GM12878 (cell line): ENCODE data around the gene RNF149. TPM values are rescaled to one million over a fixed set of nuclear protein-coding genes. Genes with fewer than 3 reads are reported as not detected.
A peak's percentile ranks its signal among the peaks of the same experiment; 100 is the strongest.

Source experiments
- ATAC-seq: fragments of 200-7000 bp; cut with Tn5 transposase; 3 replicates; pipeline ENCODE4 v1.9.1; 2020; ENCODE audit warnings: mild to moderate bottlenecking, moderate library complexity
- BruUV-seq: library from RNA; stranded (reverse); fragments of 400-500 nt; replicated peaks from 2 replicates; lab custom pipeline; 2021; lab: Mats Ljungman, UMichigan
- CTCF ChIA-PET: fragments of 300-600 bp; sonication (Branson Sonifier 250); formaldehyde crosslinking; extraction: SDS; loops from one replicate; lab custom pipeline; 2021; ENCODE audit warnings: inconsistent platforms; lab: Yijun Ruan, JAX
- POLR2A ChIA-PET: fragments of 350-600 bp; formaldehyde crosslinking; extraction: SDS; loops from one replicate; lab custom pipeline; 2021; ENCODE audit warnings: inconsistent platforms; lab: Charles Lee
- RAD21 ChIA-PET: fragments of 300-600 bp; sonication (Branson Sonifier 250); formaldehyde crosslinking; loops from one replicate; lab custom pipeline; 2023; ENCODE audit warnings: antibody characterized with exemption; ENCODE audit not compliant: unreplicated experiment; lab: Charles Lee
- SMC1A ChIA-PET: fragments of 300-600 bp; sonication (Branson Sonifier 250); formaldehyde crosslinking; loops from one replicate; lab custom pipeline; 2023; ENCODE audit not compliant: unreplicated experiment, uncharacterized antibody; lab: Charles Lee
- DNase-seq: peaks from one replicate; pipeline ENCODE4 v3.0.0-alpha.2; 2011; ENCODE audit warnings: low read depth, low spot score
- FAIRE-seq: peaks from 3 replicates; lab custom pipeline; 2011; peaks lifted over from hg19 to GRCh38; lab: Jason Lieb, UNC
- H2AFZ ChIP-seq: 2 replicates; pipeline ENCODE4 v1.6.0; 2011; ENCODE audit warnings: low read depth, low read length, control low read depth; ENCODE audit not compliant: control insufficient read depth
- H3K27ac ChIP-seq: 2 replicates; pipeline ENCODE4 v1.5.1; 2011; ENCODE audit warnings: control low read depth; ENCODE audit not compliant: control insufficient read depth, insufficient read depth
- H3K27me3 ChIP-seq, 2 experiments: replicated peaks in 1 of 2; 2 replicates each; pipeline versions ENCODE4 v1.6.0 to v1.6.1; 2011; ENCODE audit warnings: low read length in 1 of 2; ENCODE audit not compliant: control insufficient read depth in 2 of 2, insufficient read depth in 2 of 2
- H3K36me3 ChIP-seq, 2 experiments: 2 replicates each; pipeline ENCODE4 v1.5.1; 2011; ENCODE audit warnings: low read length in 1 of 2; ENCODE audit not compliant: control insufficient read depth in 2 of 2, insufficient read depth in 2 of 2
- H3K4me1 ChIP-seq: 2 replicates; pipeline ENCODE4 v1.6.1; 2011; ENCODE audit warnings: mild to moderate bottlenecking, low read length, moderate library complexity, mixed read lengths; ENCODE audit not compliant: control insufficient read depth, insufficient read depth
- H3K4me2 ChIP-seq: 2 replicates; pipeline ENCODE4 v1.6.0; 2011; ENCODE audit warnings: control low read depth; ENCODE audit not compliant: control insufficient read depth, insufficient read depth
- H3K4me3 ChIP-seq: fragments of 200-600 bp; sonication (generic); 2 replicates; pipeline ENCODE4 v1.5.1; 2016
- H3K79me2 ChIP-seq: 2 replicates; pipeline ENCODE4 v1.6.0; 2011; ENCODE audit warnings: low read length; ENCODE audit not compliant: control insufficient read depth, insufficient read depth
- H3K9ac ChIP-seq: 2 replicates; pipeline ENCODE4 v1.8.0; 2011; ENCODE audit warnings: low read length, control low read depth, mixed read lengths; ENCODE audit not compliant: control insufficient read depth, insufficient read depth
- H3K9me3 ChIP-seq: replicated peaks from 3 replicates; pipeline ENCODE4 v1.5.1; 2011; ENCODE audit warnings: mild to moderate bottlenecking, low read length; ENCODE audit not compliant: control insufficient read depth, insufficient read depth
- H4K20me1 ChIP-seq: 2 replicates; pipeline ENCODE4 v1.6.0; 2011; ENCODE audit not compliant: control insufficient read depth, insufficient read depth
- EED ChIP-seq: sonication (generic); IDR thresholded peaks from 2 replicates; pipeline ENCODE4 v1.6.1; 2016; ENCODE audit warnings: antibody characterized with exemption, low read depth
- HDAC2 ChIP-seq: fragments of 200-600 bp; sonication (generic); IDR thresholded peaks from 2 replicates; pipeline ENCODE4 v1.6.1; 2017
- HDAC6 ChIP-seq: fragments of 200-600 bp; sonication (generic); IDR thresholded peaks from one replicate; pipeline ENCODE4 v1.8.0; 2017; ENCODE audit warnings: antibody characterized with exemption; ENCODE audit not compliant: unreplicated experiment
- NRF1 ChIP-seq: conservative IDR thresholded peaks from 2 replicates; pipeline ENCODE4 v1.6.1; 2011; ENCODE audit warnings: mild to moderate bottlenecking, low read depth, low read length, improper control_type of control experiment
- SMAD5 ChIP-seq: IDR thresholded peaks from 2 replicates; pipeline ENCODE4 v1.6.1; 2016; ENCODE audit warnings: antibody characterized with exemption, low read depth
- TCF7 ChIP-seq: IDR thresholded peaks from 2 replicates; pipeline ENCODE4 v1.6.1; 2014; ENCODE audit warnings: antibody characterized with exemption, borderline replicate concordance
- WGBS: methylation state at CpG from one replicate; pipeline ENCODE4 v1.1.6; 2016; ENCODE audit warnings: low lambda C conversion rate; ENCODE audit not compliant: insufficient replicate concordance, insufficient coverage; ENCODE audit errors: missing lambda C conversion rate; 5-methylcytosine and 5-hydroxymethylcytosine counted together
- in situ Hi-C: fragments of 300-500 bp; cut with MboI; formaldehyde crosslinking; loops from 9 replicates; pipeline ENCODE4 v1.14.3; 2018; ENCODE audit warnings: mixed read lengths
- intact Hi-C: fragments of 100-400 bp; cut with micrococcal nuclease; formaldehyde crosslinking; loops from one replicate; pipeline ENCODE4 v1.14.2; 2022; ENCODE audit not compliant: unreplicated experiment
- polyA plus RNA-seq, 11 experiments: library from polyadenylated mRNA; depleted of rRNA in 4 of 11; unstranded in 6 of 11; stranded (reverse) in 5 of 11; fragments of >200 nt; fragmentation: Nextera tagmentation in 4 of 11; fragmentation: Illumina TruSeq in 1 of 11; extraction: Ambion mirVana in 4 of 11; extraction: Trizol in 1 of 11; gene quantifications; 1 replicate in 1 of 11; 2 replicates in 10 of 11; pipeline versions ENCODE4 v1.2.1 to v1.2.3, GENCODE V29; 2011 to 2016; ENCODE audit warnings: inconsistent platforms in 2 of 11, missing spikeins in 2 of 11, low read depth in 1 of 11
- total RNA-seq, 4 experiments: library from RNA; depleted of rRNA in 3 of 4; stranded (reverse); fragments of >200 nt in 3 of 4; fragmentation: Illumina TruSeq in 1 of 4; extraction: Trizol in 1 of 4; gene quantifications; 2 replicates each; pipeline versions ENCODE4 v1.2.1 to v1.2.3, GENCODE V29; 2013 to 2021
- TF ChIP-seq, protein P1 (sequence below): IDR thresholded peaks from 2 replicates; pipeline ENCODE4 v1.6.1; 2012; ENCODE audit warnings: low read depth, low read length, improper control_type of control experiment
- TF ChIP-seq, protein P2 (sequence below), 3 experiments: IDR thresholded peaks in 2 of 3; conservative IDR thresholded peaks in 1 of 3; 2 replicates each; pipeline ENCODE4 v1.5.1; 2011; ENCODE audit warnings: low read depth in 3 of 3, low read length in 3 of 3, mild to moderate bottlenecking in 3 of 3, control low read depth in 2 of 3, moderate library complexity in 2 of 3, inconsistent platforms in 1 of 3, mixed read lengths in 1 of 3; ENCODE audit not compliant: control insufficient read depth in 2 of 3, insufficient read depth in 1 of 3; ENCODE audit errors: extremely low read depth in 1 of 3
- TF ChIP-seq, protein P3 (sequence below): fragments of 450-650 bp; formaldehyde crosslinking; IDR thresholded peaks from 2 replicates; pipeline ENCODE4 v1.4.0; 2022; ENCODE audit warnings: mild to moderate bottlenecking, moderate library complexity

The RNF149 gene
- total and polyA plus RNA-seq, 10 of the 15 experiments (the other 5 are each of a cell fraction or from before 2014, with no cell fraction given) = 5.2 to 38.4 (median 16.3) TPM

DNA sequence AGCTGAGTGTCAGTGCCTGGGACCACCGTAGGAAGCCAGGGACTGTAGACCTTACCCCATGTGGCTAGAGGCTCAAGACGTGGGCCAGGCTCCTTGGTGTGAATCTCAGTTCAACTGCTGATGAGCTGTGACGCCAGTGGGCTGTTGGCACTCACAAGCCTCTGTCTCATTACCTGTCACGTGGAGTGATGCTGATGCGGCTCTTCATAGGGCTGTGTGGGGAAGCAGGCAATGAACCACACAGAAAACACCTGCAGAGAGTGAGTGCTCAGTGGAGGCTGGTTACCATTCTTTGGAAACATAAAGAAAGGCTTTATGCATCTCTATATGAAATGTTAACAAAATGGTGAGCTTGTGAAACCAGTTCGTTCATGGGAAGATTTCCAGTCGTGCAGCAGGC is 42.7 kb upstream of the RNF149 start (continued):
- TF ChIP-seq, protein P1, sequence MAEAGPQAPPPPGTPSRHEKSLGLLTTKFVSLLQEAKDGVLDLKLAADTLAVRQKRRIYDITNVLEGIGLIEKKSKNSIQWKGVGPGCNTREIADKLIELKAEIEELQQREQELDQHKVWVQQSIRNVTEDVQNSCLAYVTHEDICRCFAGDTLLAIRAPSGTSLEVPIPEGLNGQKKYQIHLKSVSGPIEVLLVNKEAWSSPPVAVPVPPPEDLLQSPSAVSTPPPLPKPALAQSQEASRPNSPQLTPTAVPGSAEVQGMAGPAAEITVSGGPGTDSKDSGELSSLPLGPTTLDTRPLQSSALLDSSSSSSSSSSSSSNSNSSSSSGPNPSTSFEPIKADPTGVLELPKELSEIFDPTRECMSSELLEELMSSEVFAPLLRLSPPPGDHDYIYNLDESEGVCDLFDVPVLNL = no peak
- no peak for TF ChIP-seq SMAD5
- TF ChIP-seq TCF7 = no peak
- TF ChIP-seq HDAC2 = no peak
- TF ChIP-seq HDAC6 = no peak
- TF ChIP-seq NRF1 = no peak

- H3K4me1 ChIP-seq = no peaks in the 10 kb centered on the region
- H3K4me2 ChIP-seq = no peak overlapping the region
- WGBS = 14% methylated on average over 7 of the region's 7 CpGs
- H3K4me3 ChIP-seq = no peak overlapping the region
- no peak overlapping the region for H3K27ac ChIP-seq
- ChIA-PET POLR2A (interaction anchor here (0.6 to 0.7 kb wide), 2 partner anchors 74 to 246 kb away, joined by 4 to 9 read pairs; no protein-coding TSS in a partner anchor), SMC1A (interaction anchor here (0.7 to 1.5 kb wide), 5 partner anchors 8 to 523 kb away, joined by 3 to 4 read pairs (median 3); no protein-coding TSS in a partner anchor)
- in situ Hi-C loops = loop anchor here (10.0 kb wide), 1 partner anchor 475 kb away; no protein-coding TSS in a partner anchor
- no peak for DNase-seq
- no peaks in the 10 kb centered on the region; a peak in 2 of 4 replicates for H3K27me3 ChIP-seq
- H3K36me3 ChIP-seq = no peaks in the 10 kb centered on the region
- TF ChIP-seq, protein P2, sequence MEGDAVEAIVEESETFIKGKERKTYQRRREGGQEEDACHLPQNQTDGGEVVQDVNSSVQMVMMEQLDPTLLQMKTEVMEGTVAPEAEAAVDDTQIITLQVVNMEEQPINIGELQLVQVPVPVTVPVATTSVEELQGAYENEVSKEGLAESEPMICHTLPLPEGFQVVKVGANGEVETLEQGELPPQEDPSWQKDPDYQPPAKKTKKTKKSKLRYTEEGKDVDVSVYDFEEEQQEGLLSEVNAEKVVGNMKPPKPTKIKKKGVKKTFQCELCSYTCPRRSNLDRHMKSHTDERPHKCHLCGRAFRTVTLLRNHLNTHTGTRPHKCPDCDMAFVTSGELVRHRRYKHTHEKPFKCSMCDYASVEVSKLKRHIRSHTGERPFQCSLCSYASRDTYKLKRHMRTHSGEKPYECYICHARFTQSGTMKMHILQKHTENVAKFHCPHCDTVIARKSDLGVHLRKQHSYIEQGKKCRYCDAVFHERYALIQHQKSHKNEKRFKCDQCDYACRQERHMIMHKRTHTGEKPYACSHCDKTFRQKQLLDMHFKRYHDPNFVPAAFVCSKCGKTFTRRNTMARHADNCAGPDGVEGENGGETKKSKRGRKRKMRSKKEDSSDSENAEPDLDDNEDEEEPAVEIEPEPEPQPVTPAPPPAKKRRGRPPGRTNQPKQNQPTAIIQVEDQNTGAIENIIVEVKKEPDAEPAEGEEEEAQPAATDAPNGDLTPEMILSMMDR (IDR thresholded peaks at IDR 0.05 in 2 of 3, conservative IDR thresholded peaks at IDR 0.05 in 1 of 3; ENCODE audit: control insufficient read depth in 2 of 3, extremely low read depth in 1 of 3, insufficient read depth in 1 of 3, low read depth in 3 of 3, low read length in 3 of 3) = peak in 1 of 3 experiments; percentile 10; a peak in 1 of 6 replicates
- TF ChIP-seq, protein P3, sequence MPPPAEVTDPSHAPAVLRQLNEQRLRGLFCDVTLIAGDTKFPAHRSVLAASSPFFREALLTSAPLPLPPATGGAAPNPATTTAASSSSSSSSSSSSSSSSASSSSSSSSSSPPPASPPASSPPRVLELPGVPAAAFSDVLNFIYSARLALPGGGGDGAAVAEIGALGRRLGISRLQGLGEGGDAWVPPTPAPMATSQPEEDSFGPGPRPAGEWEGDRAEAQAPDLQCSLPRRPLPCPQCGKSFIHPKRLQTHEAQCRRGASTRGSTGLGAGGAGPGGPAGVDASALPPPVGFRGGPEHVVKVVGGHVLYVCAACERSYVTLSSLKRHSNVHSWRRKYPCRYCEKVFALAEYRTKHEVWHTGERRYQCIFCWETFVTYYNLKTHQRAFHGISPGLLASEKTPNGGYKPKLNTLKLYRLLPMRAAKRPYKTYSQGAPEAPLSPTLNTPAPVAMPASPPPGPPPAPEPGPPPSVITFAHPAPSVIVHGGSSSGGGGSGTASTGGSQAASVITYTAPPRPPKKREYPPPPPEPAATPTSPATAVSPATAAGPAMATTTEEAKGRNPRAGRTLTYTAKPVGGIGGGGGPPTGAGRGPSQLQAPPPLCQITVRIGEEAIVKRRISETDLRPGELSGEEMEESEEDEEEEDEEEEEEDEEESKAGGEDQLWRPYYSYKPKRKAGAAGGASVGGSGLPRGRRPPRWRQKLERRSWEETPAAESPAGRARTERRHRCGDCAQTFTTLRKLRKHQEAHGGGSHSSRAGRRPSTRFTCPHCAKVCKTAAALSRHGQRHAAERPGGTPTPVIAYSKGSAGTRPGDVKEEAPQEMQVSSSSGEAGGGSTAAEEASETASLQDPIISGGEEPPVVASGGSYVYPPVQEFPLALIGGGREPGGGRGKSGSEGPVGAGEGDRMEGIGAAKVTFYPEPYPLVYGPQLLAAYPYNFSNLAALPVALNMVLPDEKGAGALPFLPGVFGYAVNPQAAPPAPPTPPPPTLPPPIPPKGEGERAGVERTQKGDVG (CRISPR knock-in tag) = no peak
- TF ChIP-seq EED = no peak
- TF ChIP-seq, all 136 proteins: peak for 1
- BruUV-seq = no TSS peak
- ChIA-PET RAD21 (interaction anchor here (1.1 kb wide), 1 partner anchor 15 kb away, joined by 4 read pairs; no protein-coding TSS in a partner anchor), CTCF (interaction anchor here (0.7 to 2.5 kb wide), 8 partner anchors 8 to 860 kb away, joined by 3 to 11 read pairs (median 4); no protein-coding TSS in a partner anchor)
- peak; percentile 33; the same call in 1 of the 3 replicates for ATAC-seq
- no peak for FAIRE-seq
- no peaks in the 10 kb centered on the region for H3K9me3 ChIP-seq
- H4K20me1 ChIP-seq = no peaks in the 10 kb centered on the region
- intact Hi-C loops = loop anchor here (5.0 to 10.0 kb wide), 2 partner anchors 52 to 525 kb away; no protein-coding TSS in a partner anchor
- H3K9ac ChIP-seq = no peak overlapping the region
- H3K79me2 ChIP-seq = no peaks in the 10 kb centered on the region
- H2AFZ ChIP-seq = no peak overlapping the region
Measured at GRCh38 chr2:101349893-101350662, 41.6 kb upstream of the RNF149 start.
